Effector memory CD4-positive, alpha-beta T cell (primary cell): Measurements from ENCODE around the gene LCNL1.
A peak's percentile ranks its signal among the peaks of the same experiment; 100 is the strongest.

Experiments used
- DNase-seq, 3 donors: peaks; one replicate each; pipeline ENCODE4 v3.0.0-alpha.2; 2020
- H3K27ac ChIP-seq: 2 replicates; pipeline ENCODE4 v1.7.0; 2013; ENCODE audit warnings: mild to moderate bottlenecking, low read length, moderate library complexity; ENCODE audit not compliant: insufficient read depth, poor library complexity, severe bottlenecking
- H3K27me3 ChIP-seq: replicated peaks from 2 replicates; pipeline ENCODE4 v1.7.0; 2013; ENCODE audit warnings: mild to moderate bottlenecking, low read length; ENCODE audit not compliant: insufficient read depth, control insufficient read depth, poor library complexity, severe bottlenecking
- H3K36me3 ChIP-seq: 2 replicates; pipeline ENCODE4 v1.7.0; 2013; ENCODE audit warnings: mild to moderate bottlenecking, low read length, moderate library complexity; ENCODE audit not compliant: control insufficient read depth, insufficient read depth
- H3K4me1 ChIP-seq: 2 replicates; pipeline ENCODE4 v1.7.0; 2013; ENCODE audit warnings: low read length, mild to moderate bottlenecking; ENCODE audit not compliant: control insufficient read depth, insufficient read depth, poor library complexity, severe bottlenecking
- H3K4me3 ChIP-seq: 2 replicates; pipeline ENCODE4 v1.7.0; 2013; ENCODE audit warnings: low read length, low read depth, mild to moderate bottlenecking; ENCODE audit not compliant: insufficient read depth, poor library complexity, severe bottlenecking
- H3K9me3 ChIP-seq: 2 replicates; pipeline ENCODE4 v1.7.0; 2013; ENCODE audit warnings: mild to moderate bottlenecking, low read length, moderate library complexity; ENCODE audit not compliant: control insufficient read depth

The LCNL1 gene

DNA sequence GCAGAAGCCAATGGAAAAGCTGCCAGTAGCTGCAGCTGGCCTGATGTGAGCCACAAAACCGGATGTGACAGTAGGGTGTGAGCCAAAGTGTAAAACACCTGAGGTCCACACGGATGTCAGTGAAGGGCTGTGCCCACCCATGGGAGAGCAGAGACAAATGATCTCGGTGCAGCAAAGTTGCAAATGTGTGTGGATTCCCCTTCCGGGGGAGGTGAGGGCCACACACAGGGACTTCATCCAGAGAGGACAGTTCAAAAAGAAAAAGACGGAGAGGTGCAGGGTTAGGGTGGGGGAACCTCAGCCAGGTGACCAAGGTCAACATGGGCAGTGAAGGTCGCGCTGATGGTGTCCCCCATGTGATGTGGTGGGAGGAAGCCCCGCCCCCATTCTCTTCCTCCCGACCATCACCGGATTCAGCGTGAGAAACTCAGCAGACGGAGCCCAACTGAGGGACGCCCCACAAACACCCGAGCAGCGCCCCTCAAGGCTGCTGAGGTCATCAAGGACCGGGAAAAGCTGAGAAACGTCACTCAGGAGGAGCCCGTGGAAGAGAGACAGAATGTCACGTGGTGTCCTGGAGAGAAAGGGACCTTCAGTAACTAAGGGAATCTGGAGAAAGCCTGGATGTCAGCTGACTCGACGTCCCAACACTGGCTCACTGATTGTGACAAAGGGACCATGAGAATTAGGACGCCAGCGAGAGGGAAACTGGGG lies 16.9 kb upstream of the LCNL1 start:
- H3K4me1 ChIP-seq: peaks cover 42% of the 10 kb centered on the region
- H3K27me3 ChIP-seq: no peaks in the 10 kb centered on the region
- no peaks in the 10 kb centered on the region for H3K36me3 ChIP-seq
- no peaks in the 10 kb centered on the region for H3K9me3 ChIP-seq
- peak overlapping the region; percentile 13 for H3K4me3 ChIP-seq
- peak overlapping the region; percentile 50 for H3K27ac ChIP-seq
- peak; percentile 20 to 63 (median 33) for DNase-seq

GRCh38 chr9:136968333-136969127 lies 14.3 kb upstream of the LCNL1 start:
- Histone ChIP-seq H3K4me3 (no peak overlapping the region), H3K9me3 (no peaks in the 10 kb centered on the region), H3K36me3 (no peaks in the 10 kb centered on the region), H3K27me3 (no peaks in the 10 kb centered on the region), H3K4me1 (peaks cover 26% of the 10 kb centered on the region), H3K27ac (no peak overlapping the region)
- DNase-seq: no peak

- Histone ChIP-seq H3K9me3 (no peaks in the 10 kb centered on the region), H3K27ac (no peak overlapping the region), H3K4me3 (no peak overlapping the region), H3K27me3 (no peaks in the 10 kb centered on the region), H3K36me3 (no peaks in the 10 kb centered on the region), H3K4me1 (peaks cover 26% of the 10 kb centered on the region)
- no peak for DNase-seq
Observed at GRCh38 chr9:136969150-136969549, 13.6 kb upstream of the LCNL1 start.

GRCh38 chr9:136969774-136970173 lies 13.0 kb upstream of the LCNL1 start:
- H3K4me1 ChIP-seq: peaks cover 26% of the 10 kb centered on the region
- no peaks in the 10 kb centered on the region for H3K27me3 ChIP-seq
- H3K36me3 ChIP-seq: no peaks in the 10 kb centered on the region
- DNase-seq: no peak
- H3K9me3 ChIP-seq: no peaks in the 10 kb centered on the region
- no peak overlapping the region for H3K27ac ChIP-seq
- no peak overlapping the region for H3K4me3 ChIP-seq

DNA sequence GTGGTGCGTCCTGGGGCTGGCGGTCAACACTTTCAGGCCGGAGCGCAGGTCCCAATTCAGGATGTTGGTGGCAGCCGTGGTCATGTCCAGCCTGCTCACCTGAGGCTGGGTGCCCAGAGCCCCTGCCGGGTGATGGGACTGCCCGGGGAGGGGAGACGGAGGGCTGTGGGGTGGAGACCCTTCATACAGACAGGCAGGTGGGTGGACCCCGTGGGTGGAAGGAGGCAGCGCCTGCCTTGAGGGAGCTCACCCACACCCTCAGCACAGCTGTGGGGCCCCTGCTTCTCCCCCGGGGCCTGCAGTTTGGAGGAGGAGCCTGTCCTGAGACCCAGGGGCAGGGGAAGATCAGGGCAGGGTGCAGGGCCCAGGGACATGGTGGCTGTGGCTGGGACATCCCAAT lies 12.4 kb upstream of the LCNL1 start:
- no peak overlapping the region for H3K27ac ChIP-seq
- H3K4me1 ChIP-seq: peaks cover 27% of the 10 kb centered on the region
- H3K36me3 ChIP-seq: no peaks in the 10 kb centered on the region
- H3K9me3 ChIP-seq: no peaks in the 10 kb centered on the region
- H3K27me3 ChIP-seq: no peaks in the 10 kb centered on the region
- H3K4me3 ChIP-seq: no peak overlapping the region
- DNase-seq: no peak

GRCh38 chr9:136971746-136972145 lies 11.0 kb upstream of the LCNL1 start:
- H3K36me3 ChIP-seq: no peaks in the 10 kb centered on the region
- H3K27me3 ChIP-seq: no peaks in the 10 kb centered on the region
- peaks cover 31% of the 10 kb centered on the region for H3K4me1 ChIP-seq
- no peaks in the 10 kb centered on the region for H3K9me3 ChIP-seq
- H3K4me3 ChIP-seq: no peak overlapping the region
- no peak overlapping the region for H3K27ac ChIP-seq
- DNase-seq: no peak

GRCh38 chr9:136972335-136972734 lies 10.5 kb upstream of the LCNL1 start:
- no peak overlapping the region for H3K4me3 ChIP-seq
- no peak overlapping the region for H3K27ac ChIP-seq
- H3K4me1 ChIP-seq: peaks cover 34% of the 10 kb centered on the region
- no peak for DNase-seq
- no peaks in the 10 kb centered on the region for H3K27me3 ChIP-seq
- H3K9me3 ChIP-seq: no peaks in the 10 kb centered on the region
- no peaks in the 10 kb centered on the region for H3K36me3 ChIP-seq

- Histone ChIP-seq H3K4me1 (peaks cover 38% of the 10 kb centered on the region), H3K27ac (no peak overlapping the region), H3K4me3 (no peak overlapping the region), H3K27me3 (no peaks in the 10 kb centered on the region), H3K36me3 (no peaks in the 10 kb centered on the region), H3K9me3 (no peaks in the 10 kb centered on the region)
- no peak for DNase-seq
Observed at GRCh38 chr9:136972743-136973142, 10.1 kb upstream of the LCNL1 start.

DNA sequence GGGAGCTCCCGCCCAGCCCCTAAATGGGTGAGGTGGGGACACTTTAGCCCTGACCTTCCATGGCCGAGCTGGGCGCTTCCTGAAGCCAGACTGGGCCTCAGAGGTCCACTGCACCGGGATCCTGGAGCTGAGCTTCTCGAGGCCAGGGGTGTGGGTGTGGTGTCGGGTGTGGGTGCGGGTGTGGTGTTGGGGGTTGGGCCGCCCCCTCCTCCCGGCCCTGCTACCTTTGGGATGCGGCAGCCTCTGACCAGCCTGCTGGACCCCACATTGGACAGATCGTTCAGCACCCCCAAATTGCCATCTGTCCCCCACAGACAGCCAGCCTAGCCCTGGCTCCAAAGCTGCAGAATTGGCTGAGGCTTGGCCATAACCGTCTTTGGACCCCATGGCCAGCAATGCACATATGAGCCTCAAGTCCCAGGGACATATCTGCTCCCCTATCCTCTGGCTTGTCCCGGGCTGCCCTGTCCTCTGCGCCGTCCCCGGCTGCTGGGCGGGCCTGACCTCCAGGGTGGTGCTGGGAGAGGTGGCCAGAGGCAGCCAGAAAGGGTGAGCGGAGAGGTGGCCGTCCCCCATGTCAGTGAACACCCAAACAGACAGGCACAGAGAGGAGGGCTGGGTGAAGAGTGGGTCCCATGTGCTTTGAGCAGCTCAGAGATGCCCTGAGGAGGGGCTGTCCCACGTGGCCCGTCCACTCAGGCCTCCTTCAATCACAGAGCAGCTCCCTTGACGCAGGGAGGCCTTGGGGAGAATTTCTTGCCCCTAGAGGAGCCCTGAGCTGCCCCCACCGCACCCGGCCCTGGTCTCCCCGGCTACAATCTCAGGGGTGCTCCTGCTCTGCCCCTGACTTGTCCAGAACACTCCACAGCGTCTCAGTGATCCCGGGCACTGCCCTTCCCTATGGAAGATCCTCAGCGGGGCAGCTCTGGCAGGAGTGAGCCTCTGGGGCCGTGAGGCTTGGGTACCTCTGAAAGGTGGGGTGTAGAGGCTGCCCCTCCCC lies 8.9 kb upstream of the LCNL1 start:
- H3K4me3 ChIP-seq: no peak overlapping the region
- no peaks in the 10 kb centered on the region for H3K9me3 ChIP-seq
- no peak overlapping the region for H3K27ac ChIP-seq
- DNase-seq: no peak
- H3K4me1 ChIP-seq: peaks cover 39% of the 10 kb centered on the region
- no peaks in the 10 kb centered on the region for H3K27me3 ChIP-seq
- H3K36me3 ChIP-seq: no peaks in the 10 kb centered on the region
